ENCODE measurements around the gene GEMIN5.
A peak's percentile ranks its signal among the peaks of the same experiment; 100 is the strongest.

The GEMIN5 gene

DNA sequence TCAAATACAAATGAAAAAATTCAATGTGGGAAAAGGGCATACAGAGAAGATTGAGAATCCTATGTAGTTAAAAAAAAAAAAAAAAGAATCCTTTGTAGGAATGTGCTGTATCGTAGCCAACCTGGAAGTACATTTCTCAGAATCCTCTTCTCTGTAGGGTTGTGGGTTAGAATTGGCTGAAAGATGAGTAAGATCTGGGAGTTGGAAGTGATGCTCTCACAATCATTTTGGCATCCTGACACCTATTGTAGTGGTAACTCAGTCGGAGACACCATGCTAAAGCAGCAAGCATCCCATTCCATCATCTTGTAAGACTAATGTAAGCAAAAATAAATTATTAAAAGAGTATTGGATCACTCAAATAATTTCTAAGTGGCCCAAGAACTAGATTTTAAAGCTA lies 33.5 kb upstream of the GEMIN5 start:
- TF ChIP-seq BHLHE40 (IDR thresholded peaks at IDR 0.05; ENCODE audit: borderline replicate concordance) (no peak), NFRKB (IDR thresholded peaks at IDR 0.05) (no peak)
- DNase-seq (ENCODE audit: extremely low spot score) = no peak
- ChIA-PET CTCF (interaction anchor here (0.7 to 1.3 kb wide), 2 partner anchors 24 to 165 kb away, joined by 3 read pairs; no protein-coding TSS in a partner anchor), POLR2A (no interaction called here)

DNA sequence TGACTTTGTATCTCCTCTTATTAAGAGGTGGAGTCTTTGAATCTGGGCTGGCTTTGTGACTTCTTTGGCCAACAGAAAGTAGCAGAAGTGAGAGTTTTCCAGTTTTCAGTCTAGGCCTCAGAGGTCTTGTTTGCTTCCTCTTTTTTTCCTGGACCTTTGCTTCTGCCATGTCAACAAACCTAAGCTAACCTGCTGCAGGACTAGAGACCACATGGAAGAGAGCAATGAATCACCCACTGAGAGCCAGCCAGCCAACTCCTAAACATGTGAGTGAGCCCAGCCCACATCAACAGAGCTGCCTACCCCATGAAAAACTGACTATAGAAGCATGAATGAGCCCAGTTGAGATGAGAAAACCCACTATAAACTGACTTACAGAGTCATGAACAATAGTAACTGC lies 32.7 kb upstream of the GEMIN5 start:
- ChIA-PET POLR2A (no interaction called here), CTCF (interaction anchor here (0.7 to 1.3 kb wide), 2 partner anchors 25 to 164 kb away, joined by 3 read pairs; no protein-coding TSS in a partner anchor)
- DNase-seq (ENCODE audit: extremely low spot score) = no peak
- TF ChIP-seq LEF1 (IDR thresholded peaks at IDR 0.05; ENCODE audit: borderline replicate concordance) (no peak), BHLHE40 (IDR thresholded peaks at IDR 0.05; ENCODE audit: borderline replicate concordance) (no peak), ARNT (IDR thresholded peaks at IDR 0.05) (no peak), SP1 (IDR thresholded peaks at IDR 0.05) (no peak), FOXM1 (IDR thresholded peaks at IDR 0.05; ENCODE audit: borderline replicate concordance) (no peak), ELF4 (IDR thresholded peaks at IDR 0.05) (no peak), FOXK2 (IDR thresholded peaks at IDR 0.05) (no peak), L3MBTL2 (conservative IDR thresholded peaks at IDR 0.05) (no peak), CTBP1 (IDR thresholded peaks at IDR 0.05; ENCODE audit: borderline replicate concordance) (no peak), HDGF (IDR thresholded peaks at IDR 0.05; ENCODE audit: borderline replicate concordance) (no peak)
- TF ChIP-seq, protein P1, sequence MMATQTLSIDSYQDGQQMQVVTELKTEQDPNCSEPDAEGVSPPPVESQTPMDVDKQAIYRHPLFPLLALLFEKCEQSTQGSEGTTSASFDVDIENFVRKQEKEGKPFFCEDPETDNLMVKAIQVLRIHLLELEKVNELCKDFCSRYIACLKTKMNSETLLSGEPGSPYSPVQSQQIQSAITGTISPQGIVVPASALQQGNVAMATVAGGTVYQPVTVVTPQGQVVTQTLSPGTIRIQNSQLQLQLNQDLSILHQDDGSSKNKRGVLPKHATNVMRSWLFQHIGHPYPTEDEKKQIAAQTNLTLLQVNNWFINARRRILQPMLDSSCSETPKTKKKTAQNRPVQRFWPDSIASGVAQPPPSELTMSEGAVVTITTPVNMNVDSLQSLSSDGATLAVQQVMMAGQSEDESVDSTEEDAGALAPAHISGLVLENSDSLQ (IDR thresholded peaks at IDR 0.05) = no peak

DNA sequence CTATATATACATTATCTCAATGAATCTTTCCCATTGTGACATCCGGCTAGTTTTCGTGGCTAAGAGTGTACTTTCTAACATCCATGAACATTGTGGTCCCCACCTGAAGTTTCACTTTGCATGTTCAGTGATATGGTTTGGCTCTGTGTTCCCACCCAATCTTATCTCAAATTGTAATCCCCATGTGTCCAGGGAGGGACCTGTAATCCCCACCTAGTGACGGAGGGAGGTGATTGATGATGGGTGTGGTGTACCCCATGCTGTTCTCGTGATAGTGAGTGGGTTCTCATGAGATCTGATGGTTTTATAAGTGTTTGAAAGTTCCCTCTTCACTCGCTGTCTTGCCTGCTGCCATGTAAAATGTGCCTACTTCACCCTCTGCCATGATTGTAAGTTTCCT lies 30.9 kb upstream of the GEMIN5 start:
- ChIA-PET POLR2A (no interaction called here), CTCF (no interaction called here)
- no peak for DNase-seq (ENCODE audit: extremely low spot score)
- no peak for TF ChIP-seq FOXK2 (IDR thresholded peaks at IDR 0.05)
- no peak for TF ChIP-seq ARNT (IDR thresholded peaks at IDR 0.05)
- no peak for TF ChIP-seq FOXM1 (IDR thresholded peaks at IDR 0.05; ENCODE audit: borderline replicate concordance)
- TF ChIP-seq SUZ12 (IDR thresholded peaks at IDR 0.05) = no peak
- no peak for TF ChIP-seq ZNF384 (IDR thresholded peaks at IDR 0.05)
- TF ChIP-seq TARDBP (IDR thresholded peaks at IDR 0.05) = no peak
- no peak for TF ChIP-seq LEF1 (IDR thresholded peaks at IDR 0.05; ENCODE audit: borderline replicate concordance)

DNA sequence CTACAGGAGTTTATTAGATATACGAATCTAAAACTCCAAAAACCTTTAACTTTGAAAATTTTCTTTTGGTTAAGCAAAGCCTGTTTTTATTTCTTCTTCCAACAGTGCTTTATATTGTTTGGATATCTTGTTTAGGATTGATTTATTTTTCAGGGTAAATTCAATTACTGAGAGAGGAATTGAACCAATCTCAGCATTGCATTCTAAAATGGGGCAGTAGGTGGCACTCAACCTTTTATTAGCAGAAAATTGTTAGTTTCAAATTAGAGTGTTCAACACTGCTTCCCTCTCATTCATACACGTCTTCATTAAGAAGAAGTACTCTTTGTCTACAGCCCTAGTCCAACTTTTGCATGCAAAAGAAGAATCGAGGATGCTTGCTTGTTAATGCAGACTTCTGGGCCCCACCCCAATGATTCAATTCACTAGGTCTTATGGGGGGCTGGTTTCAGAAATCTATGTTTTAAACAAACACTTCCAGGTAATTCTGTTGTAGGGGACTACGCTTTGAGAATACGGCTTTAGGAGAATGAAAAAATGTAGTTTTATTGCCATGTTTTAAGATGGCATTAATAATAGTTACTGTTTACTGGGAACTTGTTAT lies 29.5 kb upstream of the GEMIN5 start:
- ChIA-PET CTCF (interaction anchor here (0.6 kb wide), 1 partner anchor 308 kb away, joined by 3 read pairs; no protein-coding TSS in a partner anchor), POLR2A (no interaction called here)
- TF ChIP-seq FOXA1 (IDR thresholded peaks at IDR 0.05) (no peak), ELF4 (IDR thresholded peaks at IDR 0.05) (no peak)
- peak; percentile 19 for DNase-seq (ENCODE audit: extremely low spot score)

DNA sequence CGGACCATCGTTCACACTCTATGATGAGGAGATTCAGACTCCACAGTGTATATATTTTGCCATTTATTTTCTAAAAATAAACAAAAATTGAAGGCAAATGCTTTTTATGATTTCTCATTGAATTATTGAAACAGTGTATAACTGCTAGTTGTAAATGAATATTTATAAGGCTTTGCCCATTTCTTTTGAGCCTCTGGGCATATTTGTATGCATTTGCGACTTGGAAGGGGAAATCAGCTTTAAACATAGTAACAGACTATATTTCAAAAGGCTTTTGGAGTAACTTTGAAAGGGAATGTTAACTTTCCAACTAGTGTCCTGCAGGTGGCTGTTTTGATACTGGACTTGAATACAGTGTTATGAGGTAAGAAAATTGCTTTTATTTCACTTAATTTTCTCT lies 28.9 kb upstream of the GEMIN5 start:
- ChIA-PET CTCF (no interaction called here), POLR2A (no interaction called here)
- TF ChIP-seq SUZ12 (IDR thresholded peaks at IDR 0.05) = no peak
- TF ChIP-seq FOXM1 (IDR thresholded peaks at IDR 0.05; ENCODE audit: borderline replicate concordance) = no peak
- no peak for TF ChIP-seq L3MBTL2 (conservative IDR thresholded peaks at IDR 0.05)
- TF ChIP-seq LEF1 (IDR thresholded peaks at IDR 0.05; ENCODE audit: borderline replicate concordance) = no peak
- TF ChIP-seq BHLHE40 (IDR thresholded peaks at IDR 0.05; ENCODE audit: borderline replicate concordance) = no peak
- TF ChIP-seq ARNT (IDR thresholded peaks at IDR 0.05) = no peak
- no peak for TF ChIP-seq SP1 (IDR thresholded peaks at IDR 0.05)
- no peak for TF ChIP-seq FOXK2 (IDR thresholded peaks at IDR 0.05)
- TF ChIP-seq ZNF384 (IDR thresholded peaks at IDR 0.05) = no peak
- no peak for TF ChIP-seq NFRKB (IDR thresholded peaks at IDR 0.05)
- no peak for TF ChIP-seq TARDBP (IDR thresholded peaks at IDR 0.05)
- no peak for TF ChIP-seq CTBP1 (IDR thresholded peaks at IDR 0.05; ENCODE audit: borderline replicate concordance)
- no peak for TF ChIP-seq HDGF (IDR thresholded peaks at IDR 0.05; ENCODE audit: borderline replicate concordance)
- TF ChIP-seq ELF4 (IDR thresholded peaks at IDR 0.05) = no peak
- TF ChIP-seq, protein P1 (IDR thresholded peaks at IDR 0.05) = no peak
- TF ChIP-seq FOXA1 (IDR thresholded peaks at IDR 0.05) = no peak
- no peak for DNase-seq (ENCODE audit: extremely low spot score)

DNA sequence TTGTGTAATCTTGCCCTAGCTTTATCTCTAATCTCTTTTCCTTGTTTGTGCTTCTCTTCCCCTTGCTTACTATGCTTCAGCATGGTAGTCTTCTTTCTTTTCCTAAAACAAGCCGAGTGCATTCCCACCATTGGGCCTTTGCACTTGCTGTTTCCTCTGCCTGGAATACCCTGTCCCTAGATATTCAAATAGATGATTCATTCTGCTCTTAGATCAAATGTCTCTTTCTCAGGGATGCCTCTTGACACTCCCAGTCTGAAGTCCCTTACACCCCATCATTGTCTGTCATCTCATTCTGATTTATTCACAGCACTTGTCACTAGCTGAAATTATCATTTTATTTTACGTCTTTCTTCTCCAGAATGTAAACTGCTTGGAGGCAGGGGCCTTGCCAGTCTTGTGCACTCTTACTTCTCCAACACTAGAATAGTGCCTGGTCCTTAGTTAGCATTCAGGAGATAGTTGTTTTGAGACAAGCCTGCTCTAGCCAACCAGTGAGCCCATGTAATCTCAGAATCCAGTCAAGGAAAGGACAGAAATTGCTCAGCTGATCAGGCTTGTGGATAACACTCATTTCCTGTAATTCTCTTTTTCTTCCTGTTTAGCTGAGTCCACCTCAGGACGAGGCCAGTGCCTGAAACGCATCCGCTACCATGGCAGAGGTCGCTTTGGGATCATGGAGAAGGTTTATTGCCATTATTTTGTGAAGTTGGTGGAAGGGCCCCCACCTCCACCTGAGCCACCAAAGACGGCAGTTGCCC lies 28.2 kb upstream of the GEMIN5 start:
- TF ChIP-seq, protein P1 (IDR thresholded peaks at IDR 0.05) = no peak
- TF ChIP-seq TARDBP (IDR thresholded peaks at IDR 0.05) (no peak), BHLHE40 (IDR thresholded peaks at IDR 0.05; ENCODE audit: borderline replicate concordance) (no peak), SP1 (IDR thresholded peaks at IDR 0.05) (no peak), FOXK2 (IDR thresholded peaks at IDR 0.05) (no peak), ELF4 (IDR thresholded peaks at IDR 0.05) (no peak)
- no peak for DNase-seq (ENCODE audit: extremely low spot score)
- ChIA-PET CTCF (no interaction called here), POLR2A (interaction anchor here (0.6 kb wide), 1 partner anchor 108 kb away, joined by 3 read pairs; the partner anchor contains the start of gene CNOT8)

All from HEK293T (cell line).